SK-N-SH (cell line): ENCODE results near the gene AURKB. TPM values are rescaled to one million over a fixed set of nuclear protein-coding genes. Genes with fewer than 3 reads are reported as not detected.
A peak's percentile ranks its signal among the peaks of the same experiment; 100 is the strongest.

Source experiments
- CTCF ChIA-PET: fragments of 300-600, 350-600 bp; formaldehyde crosslinking; extraction: SDS; loops from one replicate; lab custom pipeline; 2021; lab: Yijun Ruan, JAX
- POLR2A ChIA-PET: fragments of 350-600 bp; sonication (Branson Sonifier 250); formaldehyde crosslinking; extraction: SDS; loops from one replicate; lab custom pipeline; 2020; ENCODE audit warnings: antibody characterized with exemption, inconsistent platforms; lab: Yijun Ruan, JAX
- DNase-seq: peaks from one replicate; pipeline ENCODE4 v3.0.0; 2012
- H2AFZ ChIP-seq: fragments of 200-600 bp; sonication (generic); 2 replicates; pipeline ENCODE4 v1.8.1; 2016; ENCODE audit warnings: antibody characterized with exemption, mild to moderate bottlenecking, low read depth
- H3F3A ChIP-seq: fragments of 200-600 bp; sonication (generic); replicated peaks from 2 replicates; pipeline ENCODE3; 2016; ENCODE audit warnings: antibody characterized with exemption, mild to moderate bottlenecking; ENCODE audit not compliant: insufficient read depth
- H3K27ac ChIP-seq, 2 experiments: fragments of 200-500 bp in 1 of 2; fragments of 200-600 bp in 1 of 2; sonication (Bioruptor generic) in 1 of 2; sonication (generic), shearing (Covaris generic) in 1 of 2; 2 replicates each; pipeline versions ENCODE4 v1.5.1 to v1.6.1; 2014 to 2016; ENCODE audit warnings: low read depth in 2 of 2, inconsistent platforms in 1 of 2, low read length in 1 of 2, mild to moderate bottlenecking in 1 of 2, mixed read lengths in 1 of 2
- H3K27me3 ChIP-seq: fragments of 200-600 bp; sonication (generic), shearing (Covaris generic); 2 replicates; pipeline ENCODE4 v1.6.1; 2016; ENCODE audit warnings: mixed run types; ENCODE audit not compliant: insufficient read depth
- H3K36me3 ChIP-seq, 2 experiments: fragments of 200-500 bp in 1 of 2; fragments of 200-600 bp in 1 of 2; sonication (Bioruptor generic) in 1 of 2; sonication (generic) in 1 of 2; replicated peaks in 1 of 2; 2 replicates each; pipeline versions ENCODE3 to v1.5.1; 2014 to 2016; ENCODE audit warnings: low read length in 1 of 2, mild to moderate bottlenecking in 1 of 2; ENCODE audit not compliant: insufficient read depth in 2 of 2, control insufficient read depth in 1 of 2
- H3K4me1 ChIP-seq, 2 experiments: fragments of 200-500 bp in 1 of 2; fragments of 200-600 bp in 1 of 2; sonication (Bioruptor generic) in 1 of 2; sonication (generic), shearing (Covaris generic) in 1 of 2; 2 replicates each; pipeline versions ENCODE4 v1.5.1 to v1.6.1; 2014 to 2016; ENCODE audit warnings: low read depth in 1 of 2, low read length in 1 of 2, mixed run types in 1 of 2; ENCODE audit not compliant: insufficient read depth in 2 of 2, control insufficient read depth in 1 of 2
- H3K4me2 ChIP-seq: fragments of 200-600 bp; sonication (generic), shearing (Covaris generic); 2 replicates; pipeline ENCODE4 v1.6.1; 2017; ENCODE audit warnings: mixed run types
- H3K4me3 ChIP-seq, 2 experiments: fragments of 200-500 bp in 1 of 2; fragments of 200-600 bp in 1 of 2; sonication (Bioruptor generic) in 1 of 2; sonication (generic), shearing (Covaris generic) in 1 of 2; 2 replicates each; pipeline versions ENCODE4 v1.5.1 to v1.8.1; 2014 to 2016; ENCODE audit warnings: low read depth in 2 of 2, inconsistent platforms in 1 of 2, low read length in 1 of 2, mild to moderate bottlenecking in 1 of 2, mixed read lengths in 1 of 2, moderate library complexity in 1 of 2
- H3K79me2 ChIP-seq: fragments of 200-600 bp; sonication (generic); 2 replicates; pipeline ENCODE4 v1.8.1; 2017; ENCODE audit warnings: mild to moderate bottlenecking; ENCODE audit not compliant: insufficient read depth
- H3K9ac ChIP-seq: fragments of 200-600 bp; sonication (generic); 2 replicates; pipeline ENCODE4 v1.6.1; 2017; ENCODE audit warnings: mixed run types
- H3K9me2 ChIP-seq: fragments of 200-600 bp; sonication (generic); 2 replicates; pipeline ENCODE4 v1.6.1; 2017; ENCODE audit warnings: mixed run types
- H3K9me3 ChIP-seq: fragments of 200-600 bp; sonication (generic); 2 replicates; pipeline ENCODE4 v1.6.1; 2017; ENCODE audit warnings: mixed run types, mild to moderate bottlenecking, moderate library complexity
- H4K20me1 ChIP-seq: fragments of 200-600 bp; sonication (generic); 2 replicates; pipeline ENCODE4 v1.6.1; 2017; ENCODE audit warnings: mild to moderate bottlenecking, mixed run types; ENCODE audit not compliant: insufficient read depth
- CHD2 ChIP-seq: fragments of 150-350 bp; IDR thresholded peaks from 2 replicates; pipeline ENCODE4 v1.6.1; 2018; ENCODE audit warnings: low read length; ENCODE audit not compliant: partially characterized antibody
- MXI1 ChIP-seq: IDR thresholded peaks from 2 replicates; pipeline ENCODE4 v1.6.1; 2012; ENCODE audit warnings: mild to moderate bottlenecking, low read depth, low read length, improper control_type of control experiment
- NFIC ChIP-seq: IDR thresholded peaks from 2 replicates; pipeline ENCODE4 v1.4.0; 2012; ENCODE audit warnings: borderline replicate concordance
- YY1 ChIP-seq: IDR thresholded peaks from 2 replicates; pipeline ENCODE4 v1.4.0; 2012; ENCODE audit warnings: low read depth, mild to moderate bottlenecking
- WGBS: methylation state at CpG from one replicate; pipeline ENCODE4 v1.1.6; 2017; ENCODE audit warnings: low lambda C conversion rate; 5-methylcytosine and 5-hydroxymethylcytosine counted together
- polyA plus RNA-seq, 3 experiments: library from polyadenylated mRNA; depleted of rRNA; stranded (reverse); fragments of >200 nt; gene quantifications; 2 replicates each; pipeline ENCODE4 v1.2.3, GENCODE V29; 2012
- TF ChIP-seq, protein P1 (sequence below): IDR thresholded peaks from 2 replicates; pipeline ENCODE4 v1.6.1; 2012; ENCODE audit warnings: mild to moderate bottlenecking, low read depth, low read length, moderate library complexity
- TF ChIP-seq, protein P2 (sequence below): fragments of 150-350 bp; IDR thresholded peaks from 2 replicates; pipeline ENCODE4 v1.6.1; 2017; ENCODE audit warnings: antibody characterized with exemption, low read length, low read depth, borderline replicate concordance

AURKB gene
- polyA plus RNA-seq, 1 of the 3 experiments (the other 2 are of a cell fraction) = 43.9 TPM

DNA sequence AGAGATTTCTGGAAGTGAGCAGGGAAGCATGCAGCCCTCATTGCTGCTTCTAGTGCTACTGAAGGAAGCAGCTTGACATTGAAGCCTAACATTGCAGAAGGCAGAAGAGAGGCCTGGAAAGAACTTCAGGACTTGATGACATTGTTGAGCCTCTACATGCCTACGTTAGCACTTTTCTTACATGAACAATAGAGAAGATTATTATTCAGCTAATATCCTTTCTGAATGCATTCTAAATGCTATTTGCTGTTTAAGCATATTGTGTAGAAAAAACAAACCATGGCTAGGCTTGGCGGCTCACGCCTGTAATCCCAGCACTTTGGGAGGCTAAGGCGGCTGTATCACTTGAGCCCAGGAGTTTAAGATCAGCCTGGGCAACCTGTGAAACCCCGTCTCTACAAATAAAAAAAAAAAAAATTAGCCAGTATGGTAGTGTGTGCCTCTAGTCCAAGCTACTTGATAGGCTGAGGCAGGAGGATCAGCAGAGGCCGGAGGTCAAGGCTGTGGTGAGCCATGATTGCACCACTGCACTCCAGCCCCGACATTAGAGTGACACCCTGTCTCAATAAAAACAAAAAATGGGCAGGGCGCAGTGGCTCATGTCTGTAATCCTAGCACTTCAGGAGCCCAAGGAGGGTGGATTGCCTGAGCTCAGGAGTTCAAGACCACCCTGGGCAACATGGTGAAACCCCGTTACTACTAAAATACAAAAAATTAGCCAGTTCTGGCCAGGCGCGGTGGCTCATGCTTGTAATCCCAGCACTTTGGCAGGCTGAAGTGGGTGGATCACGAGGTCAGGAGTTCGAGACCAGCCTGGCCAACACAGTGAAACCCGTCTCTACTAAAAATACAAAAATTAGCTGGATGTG is 2.2 kb upstream of the AURKB start:
- ChIA-PET POLR2A (interaction anchor here (0.6 to 4.6 kb wide), 2 partner anchors 9 to 21 kb away, joined by 3 to 22 read pairs; partner anchors contain the start of gene BORCS6), CTCF (interaction anchor here (0.6 to 2.0 kb wide), 5 partner anchors 9 to 996 kb away, joined by 3 to 7 read pairs (median 5); no protein-coding TSS in a partner anchor)
- no peaks in the 10 kb centered on the region for H3K36me3 ChIP-seq
- peaks cover 0 to 9% of the 10 kb centered on the region in 2 experiments; a peak in 1 of 4 replicates for H3K4me1 ChIP-seq
- no peak overlapping the region for H3K27ac ChIP-seq
- H4K20me1 ChIP-seq = no peaks in the 10 kb centered on the region; the same call in 1 of the 2 replicates
- TF ChIP-seq NFIC = no peak
- TF ChIP-seq, protein P1, sequence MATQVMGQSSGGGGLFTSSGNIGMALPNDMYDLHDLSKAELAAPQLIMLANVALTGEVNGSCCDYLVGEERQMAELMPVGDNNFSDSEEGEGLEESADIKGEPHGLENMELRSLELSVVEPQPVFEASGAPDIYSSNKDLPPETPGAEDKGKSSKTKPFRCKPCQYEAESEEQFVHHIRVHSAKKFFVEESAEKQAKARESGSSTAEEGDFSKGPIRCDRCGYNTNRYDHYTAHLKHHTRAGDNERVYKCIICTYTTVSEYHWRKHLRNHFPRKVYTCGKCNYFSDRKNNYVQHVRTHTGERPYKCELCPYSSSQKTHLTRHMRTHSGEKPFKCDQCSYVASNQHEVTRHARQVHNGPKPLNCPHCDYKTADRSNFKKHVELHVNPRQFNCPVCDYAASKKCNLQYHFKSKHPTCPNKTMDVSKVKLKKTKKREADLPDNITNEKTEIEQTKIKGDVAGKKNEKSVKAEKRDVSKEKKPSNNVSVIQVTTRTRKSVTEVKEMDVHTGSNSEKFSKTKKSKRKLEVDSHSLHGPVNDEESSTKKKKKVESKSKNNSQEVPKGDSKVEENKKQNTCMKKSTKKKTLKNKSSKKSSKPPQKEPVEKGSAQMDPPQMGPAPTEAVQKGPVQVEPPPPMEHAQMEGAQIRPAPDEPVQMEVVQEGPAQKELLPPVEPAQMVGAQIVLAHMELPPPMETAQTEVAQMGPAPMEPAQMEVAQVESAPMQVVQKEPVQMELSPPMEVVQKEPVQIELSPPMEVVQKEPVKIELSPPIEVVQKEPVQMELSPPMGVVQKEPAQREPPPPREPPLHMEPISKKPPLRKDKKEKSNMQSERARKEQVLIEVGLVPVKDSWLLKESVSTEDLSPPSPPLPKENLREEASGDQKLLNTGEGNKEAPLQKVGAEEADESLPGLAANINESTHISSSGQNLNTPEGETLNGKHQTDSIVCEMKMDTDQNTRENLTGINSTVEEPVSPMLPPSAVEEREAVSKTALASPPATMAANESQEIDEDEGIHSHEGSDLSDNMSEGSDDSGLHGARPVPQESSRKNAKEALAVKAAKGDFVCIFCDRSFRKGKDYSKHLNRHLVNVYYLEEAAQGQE = no peak
- H3K9me2 ChIP-seq = no peaks in the 10 kb centered on the region
- H3K9ac ChIP-seq = no peak overlapping the region
- H3K4me2 ChIP-seq = no peak overlapping the region
- no peak overlapping the region for H3K4me3 ChIP-seq
- no peak overlapping the region for H2AFZ ChIP-seq
- peaks cover 29% of the 10 kb centered on the region for H3K79me2 ChIP-seq
- no peak for DNase-seq
- H3F3A ChIP-seq = peaks cover 24% of the 10 kb centered on the region
- WGBS = 87% methylated on average over 14 of the region's 14 CpGs
- no peaks in the 10 kb centered on the region for H3K27me3 ChIP-seq
- no peaks in the 10 kb centered on the region for H3K9me3 ChIP-seq

DNA sequence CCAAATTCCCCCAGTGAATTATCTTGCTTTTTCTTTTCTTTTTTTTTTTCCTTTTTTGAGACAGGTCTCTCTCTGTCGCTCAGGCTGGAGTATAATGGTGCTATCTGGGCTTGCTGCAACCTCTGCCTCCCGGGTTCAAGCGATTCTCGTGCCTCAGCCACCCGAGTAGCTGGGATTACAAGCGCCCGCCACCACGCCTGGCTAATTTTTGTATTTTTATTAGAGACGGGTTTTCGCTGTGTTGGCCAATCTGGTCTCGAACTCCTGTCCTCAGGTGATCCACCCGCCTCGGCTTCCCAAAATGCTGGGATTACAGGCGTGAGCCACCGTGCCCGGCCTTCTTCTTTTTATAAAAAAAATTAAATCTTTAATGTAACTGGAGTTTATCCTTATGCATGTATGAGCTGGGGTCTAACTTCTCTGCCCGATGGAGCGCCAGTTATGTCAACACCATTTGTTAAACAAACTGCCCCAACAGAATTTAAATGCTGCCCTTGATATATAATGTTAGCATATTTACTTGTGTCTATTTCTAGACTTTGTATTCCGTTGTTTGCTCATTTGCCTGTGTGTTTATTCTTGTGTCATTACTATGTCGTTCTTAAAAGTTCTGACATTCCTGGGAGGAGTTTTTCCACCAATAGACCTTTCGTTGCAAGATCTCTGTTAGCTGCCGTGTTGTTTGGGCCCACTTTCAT is 535 bp upstream of the AURKB start:
- Histone ChIP-seq H3K4me3 (peak overlapping the region; percentile 61 to 85), H3K9me3 (no peaks in the 10 kb centered on the region)
- TF ChIP-seq MXI1 = no peak
- TF ChIP-seq CHD2 = no peak
- TF ChIP-seq YY1 = 0 out of 2 replicates have a peak, but pooled peaks have one; percentile 14
- TF ChIP-seq, protein P2, sequence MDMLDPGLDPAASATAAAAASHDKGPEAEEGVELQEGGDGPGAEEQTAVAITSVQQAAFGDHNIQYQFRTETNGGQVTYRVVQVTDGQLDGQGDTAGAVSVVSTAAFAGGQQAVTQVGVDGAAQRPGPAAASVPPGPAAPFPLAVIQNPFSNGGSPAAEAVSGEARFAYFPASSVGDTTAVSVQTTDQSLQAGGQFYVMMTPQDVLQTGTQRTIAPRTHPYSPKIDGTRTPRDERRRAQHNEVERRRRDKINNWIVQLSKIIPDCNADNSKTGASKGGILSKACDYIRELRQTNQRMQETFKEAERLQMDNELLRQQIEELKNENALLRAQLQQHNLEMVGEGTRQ = no peak
- TF ChIP-seq, all 33 proteins: peak for 1
- H3K36me3 ChIP-seq = peaks cover 0 to 1% of the 10 kb centered on the region in 2 experiments
- POLR2A ChIA-PET = interaction anchor here (0.6 to 4.6 kb wide), 8 partner anchors 8 to 90 kb away, joined by 3 to 22 read pairs (median 5); partner anchors contain the start of genes BORCS6 and CTC1
- peak overlapping the region; percentile 94 for H3K4me2 ChIP-seq
- no peaks in the 10 kb centered on the region for H3K9me2 ChIP-seq
- peaks cover under 1% of the 10 kb centered on the region; the same call in 1 of the 2 replicates for H4K20me1 ChIP-seq
- no peak for DNase-seq
- H3K27ac ChIP-seq = peak overlapping the region; percentile 54 to 84; a peak in 3 of 4 replicates
- H3F3A ChIP-seq = peaks cover 28% of the 10 kb centered on the region
- peaks cover 43% of the 10 kb centered on the region for H3K79me2 ChIP-seq
- H3K27me3 ChIP-seq = no peaks in the 10 kb centered on the region
- 24% methylated on average over 22 of the region's 22 CpGs for WGBS
- peak overlapping the region; percentile 85 for H3K9ac ChIP-seq
- CTCF ChIA-PET = interaction anchor here (0.8 to 1.9 kb wide), 5 partner anchors 11 to 94 kb away, joined by 3 to 7 read pairs (median 3); no protein-coding TSS in a partner anchor
- peak overlapping the region; percentile 99 for H2AFZ ChIP-seq
- peaks cover 0 to 9% of the 10 kb centered on the region in 2 experiments; a peak in 1 of 4 replicates for H3K4me1 ChIP-seq
